GM12865 (cell line): ENCODE data around the gene DENND1A.

Source experiments
- DNase-seq: peaks from one replicate; pipeline ENCODE4 v3.0.0; 2010; ENCODE audit warnings: low read depth
- H3K4me3 ChIP-seq: 2 replicates; pipeline ENCODE4 v1.5.1; 2011; ENCODE audit warnings: mild to moderate bottlenecking, low read depth, low read length, control low read depth
- TF ChIP-seq, protein P1 (sequence below): IDR thresholded peaks from 2 replicates; pipeline ENCODE4 v1.5.1; 2011; ENCODE audit warnings: low read length, control low read depth, low read depth, inconsistent platforms; ENCODE audit not compliant: insufficient read depth; ENCODE audit errors: missing control alignments

The DENND1A gene

DNA sequence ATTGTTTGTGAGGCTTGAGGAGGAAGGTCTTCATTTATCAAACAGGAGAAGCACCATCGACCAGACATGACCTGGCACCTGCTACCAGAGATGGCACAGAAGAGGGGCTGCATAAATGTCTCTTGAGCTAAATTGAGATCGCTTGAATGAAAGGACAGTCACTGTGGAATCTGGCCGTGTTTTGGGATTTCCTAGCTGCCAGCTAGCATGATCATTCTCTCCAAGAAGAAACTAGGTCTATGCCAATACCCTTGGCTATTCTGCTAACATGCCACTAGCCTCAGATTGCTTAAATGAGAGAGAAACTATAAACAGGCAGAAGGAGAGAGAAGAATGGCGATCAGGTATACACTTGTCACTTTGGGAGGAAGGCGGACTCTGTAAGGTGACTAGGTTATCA lies 324.6 kb downstream of the DENND1A start:
- DNase-seq, result no peak
- TF ChIP-seq, protein P1, sequence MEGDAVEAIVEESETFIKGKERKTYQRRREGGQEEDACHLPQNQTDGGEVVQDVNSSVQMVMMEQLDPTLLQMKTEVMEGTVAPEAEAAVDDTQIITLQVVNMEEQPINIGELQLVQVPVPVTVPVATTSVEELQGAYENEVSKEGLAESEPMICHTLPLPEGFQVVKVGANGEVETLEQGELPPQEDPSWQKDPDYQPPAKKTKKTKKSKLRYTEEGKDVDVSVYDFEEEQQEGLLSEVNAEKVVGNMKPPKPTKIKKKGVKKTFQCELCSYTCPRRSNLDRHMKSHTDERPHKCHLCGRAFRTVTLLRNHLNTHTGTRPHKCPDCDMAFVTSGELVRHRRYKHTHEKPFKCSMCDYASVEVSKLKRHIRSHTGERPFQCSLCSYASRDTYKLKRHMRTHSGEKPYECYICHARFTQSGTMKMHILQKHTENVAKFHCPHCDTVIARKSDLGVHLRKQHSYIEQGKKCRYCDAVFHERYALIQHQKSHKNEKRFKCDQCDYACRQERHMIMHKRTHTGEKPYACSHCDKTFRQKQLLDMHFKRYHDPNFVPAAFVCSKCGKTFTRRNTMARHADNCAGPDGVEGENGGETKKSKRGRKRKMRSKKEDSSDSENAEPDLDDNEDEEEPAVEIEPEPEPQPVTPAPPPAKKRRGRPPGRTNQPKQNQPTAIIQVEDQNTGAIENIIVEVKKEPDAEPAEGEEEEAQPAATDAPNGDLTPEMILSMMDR, result no peak
- H3K4me3 ChIP-seq, result no peak overlapping the region

DNA sequence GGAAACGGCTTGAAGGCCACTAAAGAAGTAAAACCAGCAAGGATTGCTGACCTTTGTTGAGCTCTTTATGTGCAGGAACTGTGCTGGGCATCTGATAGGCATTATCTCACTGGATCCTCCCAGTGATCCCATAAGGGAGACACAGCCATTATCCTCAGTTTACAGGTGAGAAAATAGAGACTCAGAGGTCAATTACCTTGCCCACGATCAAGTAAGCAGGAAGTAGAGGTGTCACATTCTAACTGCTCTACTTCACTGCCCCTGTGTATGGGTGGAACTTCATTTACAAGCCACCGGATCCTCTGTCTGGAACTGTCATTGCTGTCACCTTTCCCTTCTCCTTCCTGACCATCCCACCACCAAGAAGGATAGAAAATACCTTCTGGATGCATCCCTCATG lies 325.1 kb downstream of the DENND1A start:
- DNase-seq, result no peak
- H3K4me3 ChIP-seq, result no peak overlapping the region
- TF ChIP-seq, protein P1, result no peak

DNA sequence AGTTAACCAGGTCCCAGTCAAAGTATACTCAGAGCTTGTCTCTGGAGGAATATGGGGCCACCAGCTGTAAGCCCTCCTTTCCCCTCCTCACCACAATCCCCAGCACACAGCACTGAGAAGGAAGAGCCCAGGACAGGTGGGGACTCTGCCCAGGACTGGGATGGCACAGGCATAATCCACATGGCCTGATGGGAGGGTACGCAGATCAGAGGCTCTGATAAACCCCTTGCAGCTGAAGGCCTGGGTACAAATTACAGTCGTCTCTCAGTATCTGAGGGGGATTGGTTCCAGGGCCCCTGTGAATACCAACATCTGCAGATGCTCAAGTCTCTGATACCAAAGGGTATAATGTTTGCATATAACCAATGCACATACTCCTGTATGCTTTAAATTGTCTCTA lies 328.1 kb downstream of the DENND1A start:
- H3K4me3 ChIP-seq, result no peak overlapping the region
- no peak for DNase-seq
- TF ChIP-seq, protein P1, result no peak

DNA sequence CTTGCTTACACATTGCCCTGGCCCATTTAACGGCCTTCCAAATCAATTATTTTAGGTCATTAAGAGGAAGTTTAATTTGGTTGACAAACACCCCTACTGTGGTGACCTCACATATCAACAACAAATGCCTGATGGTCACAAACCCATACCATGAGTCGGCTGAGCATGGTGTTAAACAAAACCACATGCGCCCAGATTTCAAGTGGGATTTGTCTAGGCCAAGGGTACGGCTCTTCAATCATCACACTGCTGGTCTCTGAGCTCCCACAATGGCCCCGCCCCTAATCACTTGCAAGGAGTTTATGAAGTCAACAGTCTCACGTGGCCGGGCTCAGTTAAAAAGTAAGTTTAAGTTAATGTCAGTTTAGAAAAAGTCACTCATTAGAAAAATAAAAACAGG lies 330.1 kb downstream of the DENND1A start:
- TF ChIP-seq, protein P1, result no peak
- no peak overlapping the region for H3K4me3 ChIP-seq
- no peak for DNase-seq

DNA sequence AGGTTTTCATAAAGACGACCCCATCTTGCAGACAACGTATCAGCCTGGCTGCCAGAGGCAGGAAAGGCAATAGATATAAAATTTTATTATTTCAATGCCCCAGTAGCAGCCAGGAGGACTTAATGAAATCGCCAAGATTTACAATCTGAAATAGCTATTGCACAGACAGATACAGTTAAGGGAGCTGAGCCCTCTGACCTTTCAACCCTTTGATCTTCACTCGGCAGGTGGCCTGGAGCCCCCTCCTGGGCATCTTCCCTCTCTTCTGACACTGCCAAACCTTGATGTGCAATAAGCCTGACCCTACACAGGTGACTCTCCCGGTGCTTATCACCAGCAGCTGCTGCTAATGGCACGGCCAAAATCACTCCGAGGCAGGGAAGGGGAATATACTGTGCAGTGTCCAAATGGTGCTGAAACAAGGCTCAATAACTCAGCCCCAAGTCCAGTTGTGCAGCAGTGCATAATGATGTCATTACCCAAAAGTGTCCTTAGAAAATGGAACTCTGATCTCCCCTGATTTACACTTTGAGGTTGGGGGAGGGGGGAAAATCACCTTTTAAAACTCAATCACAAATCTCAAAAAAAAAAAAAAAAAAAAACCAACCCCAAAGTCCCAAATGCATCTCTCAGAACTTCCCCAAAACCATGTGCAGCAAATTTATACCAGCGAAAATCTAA lies 331.9 kb downstream of the DENND1A start:
- no peak overlapping the region for H3K4me3 ChIP-seq
- DNase-seq, result no peak
- TF ChIP-seq, protein P1, result no peak

DNA sequence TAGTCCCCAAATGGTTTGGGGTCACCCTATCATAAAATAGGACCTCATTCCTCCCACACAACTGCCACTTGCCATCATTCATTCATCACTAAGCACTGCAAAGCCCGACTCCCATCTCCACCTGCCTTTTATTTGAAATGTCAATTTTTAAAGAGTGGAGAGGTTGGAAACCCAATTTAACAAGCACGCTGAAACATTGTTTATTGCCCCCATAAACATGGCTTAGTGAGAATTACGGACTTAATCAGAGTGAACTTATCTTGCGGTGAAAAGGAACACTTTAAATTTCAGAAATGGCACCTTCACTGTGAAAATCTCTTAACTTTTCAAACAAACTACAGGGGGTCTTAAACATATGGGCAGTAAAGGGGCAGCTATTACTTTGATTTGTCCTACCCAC lies 332.9 kb downstream of the DENND1A start:
- DNase-seq, result no peak
- TF ChIP-seq, protein P1, result no peak
- no peak overlapping the region for H3K4me3 ChIP-seq

DNA sequence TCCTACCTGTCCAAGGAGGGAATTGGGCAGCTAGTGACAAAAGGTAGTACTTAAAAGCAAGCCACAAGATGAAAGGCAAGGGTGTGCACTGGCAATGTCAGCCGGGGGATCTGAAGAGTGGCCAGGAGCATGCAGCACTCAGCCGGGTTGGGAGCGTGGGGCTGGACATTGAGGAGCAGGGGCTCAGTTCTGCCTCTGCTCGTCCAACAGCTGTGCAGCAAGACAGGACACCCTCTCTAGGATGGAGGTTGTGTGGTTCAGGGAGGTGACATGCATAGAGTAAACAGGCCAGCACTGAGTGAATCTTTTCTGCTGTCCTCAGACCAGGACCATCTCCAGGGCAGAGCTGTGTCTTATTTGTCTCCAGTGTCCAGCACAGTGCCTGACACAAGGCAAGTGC lies 338.6 kb downstream of the DENND1A start:
- DNase-seq, result no peak
- H3K4me3 ChIP-seq, result no peak overlapping the region
- TF ChIP-seq, protein P1, result no peak
